SK-N-SH (cell line): ENCODE results near the gene MRPL1. TPM values are rescaled to one million over a fixed set of nuclear protein-coding genes. Genes with fewer than 3 reads are reported as not detected.

Experiments
- CTCF ChIA-PET: fragments of 300-600, 350-600 bp; formaldehyde crosslinking; extraction: SDS; loops from one replicate; lab custom pipeline; 2021; lab: Yijun Ruan, JAX
- POLR2A ChIA-PET: fragments of 350-600 bp; sonication (Branson Sonifier 250); formaldehyde crosslinking; extraction: SDS; loops from one replicate; lab custom pipeline; 2020; ENCODE audit warnings: antibody characterized with exemption, inconsistent platforms; lab: Yijun Ruan, JAX
- DNase-seq: peaks from one replicate; pipeline ENCODE4 v3.0.0; 2012
- H2AFZ ChIP-seq: fragments of 200-600 bp; sonication (generic); 2 replicates; pipeline ENCODE4 v1.8.1; 2016; ENCODE audit warnings: antibody characterized with exemption, mild to moderate bottlenecking, low read depth
- H3F3A ChIP-seq: fragments of 200-600 bp; sonication (generic); replicated peaks from 2 replicates; pipeline ENCODE3; 2016; ENCODE audit warnings: antibody characterized with exemption, mild to moderate bottlenecking; ENCODE audit not compliant: insufficient read depth
- H3K27ac ChIP-seq, 2 experiments: fragments of 200-500 bp in 1 of 2; fragments of 200-600 bp in 1 of 2; sonication (Bioruptor generic) in 1 of 2; sonication (generic), shearing (Covaris generic) in 1 of 2; 2 replicates each; pipeline versions ENCODE4 v1.5.1 to v1.6.1; 2014 to 2016; ENCODE audit warnings: low read depth in 2 of 2, inconsistent platforms in 1 of 2, low read length in 1 of 2, mild to moderate bottlenecking in 1 of 2, mixed read lengths in 1 of 2
- H3K27me3 ChIP-seq: fragments of 200-600 bp; sonication (generic), shearing (Covaris generic); 2 replicates; pipeline ENCODE4 v1.6.1; 2016; ENCODE audit warnings: mixed run types; ENCODE audit not compliant: insufficient read depth
- H3K36me3 ChIP-seq, 2 experiments: fragments of 200-500 bp in 1 of 2; fragments of 200-600 bp in 1 of 2; sonication (Bioruptor generic) in 1 of 2; sonication (generic) in 1 of 2; replicated peaks in 1 of 2; 2 replicates each; pipeline versions ENCODE3 to v1.5.1; 2014 to 2016; ENCODE audit warnings: low read length in 1 of 2, mild to moderate bottlenecking in 1 of 2; ENCODE audit not compliant: insufficient read depth in 2 of 2, control insufficient read depth in 1 of 2
- H3K4me1 ChIP-seq, 2 experiments: fragments of 200-500 bp in 1 of 2; fragments of 200-600 bp in 1 of 2; sonication (Bioruptor generic) in 1 of 2; sonication (generic), shearing (Covaris generic) in 1 of 2; 2 replicates each; pipeline versions ENCODE4 v1.5.1 to v1.6.1; 2014 to 2016; ENCODE audit warnings: low read depth in 1 of 2, low read length in 1 of 2, mixed run types in 1 of 2; ENCODE audit not compliant: insufficient read depth in 2 of 2, control insufficient read depth in 1 of 2
- H3K4me2 ChIP-seq: fragments of 200-600 bp; sonication (generic), shearing (Covaris generic); 2 replicates; pipeline ENCODE4 v1.6.1; 2017; ENCODE audit warnings: mixed run types
- H3K4me3 ChIP-seq, 2 experiments: fragments of 200-500 bp in 1 of 2; fragments of 200-600 bp in 1 of 2; sonication (Bioruptor generic) in 1 of 2; sonication (generic), shearing (Covaris generic) in 1 of 2; 2 replicates each; pipeline versions ENCODE4 v1.5.1 to v1.8.1; 2014 to 2016; ENCODE audit warnings: low read depth in 2 of 2, inconsistent platforms in 1 of 2, low read length in 1 of 2, mild to moderate bottlenecking in 1 of 2, mixed read lengths in 1 of 2, moderate library complexity in 1 of 2
- H3K79me2 ChIP-seq: fragments of 200-600 bp; sonication (generic); 2 replicates; pipeline ENCODE4 v1.8.1; 2017; ENCODE audit warnings: mild to moderate bottlenecking; ENCODE audit not compliant: insufficient read depth
- H3K9ac ChIP-seq: fragments of 200-600 bp; sonication (generic); 2 replicates; pipeline ENCODE4 v1.6.1; 2017; ENCODE audit warnings: mixed run types
- H3K9me2 ChIP-seq: fragments of 200-600 bp; sonication (generic); 2 replicates; pipeline ENCODE4 v1.6.1; 2017; ENCODE audit warnings: mixed run types
- H3K9me3 ChIP-seq: fragments of 200-600 bp; sonication (generic); 2 replicates; pipeline ENCODE4 v1.6.1; 2017; ENCODE audit warnings: mixed run types, mild to moderate bottlenecking, moderate library complexity
- H4K20me1 ChIP-seq: fragments of 200-600 bp; sonication (generic); 2 replicates; pipeline ENCODE4 v1.6.1; 2017; ENCODE audit warnings: mild to moderate bottlenecking, mixed run types; ENCODE audit not compliant: insufficient read depth
- CTCF ChIP-seq: fragments of 200-600 bp; sonication (generic); IDR thresholded peaks from 2 replicates; pipeline ENCODE4 v1.6.1; 2017; ENCODE audit warnings: antibody characterized with exemption, mild to moderate bottlenecking, moderate library complexity
- GATA2 ChIP-seq: sonication (generic); formaldehyde crosslinking; IDR thresholded peaks from 2 replicates; pipeline ENCODE4 v1.5.0; 2020; ENCODE audit warnings: mild to moderate bottlenecking, missing genetic modification reagents
- JUND ChIP-seq: IDR thresholded peaks from 2 replicates; pipeline ENCODE4 v1.4.0; 2012
- NRF1 ChIP-seq: IDR thresholded peaks from 2 replicates; pipeline ENCODE4 v1.6.1; 2012; ENCODE audit warnings: low read depth, mild to moderate bottlenecking, low read length
- RAD21 ChIP-seq: IDR thresholded peaks from 2 replicates; pipeline ENCODE4 v1.6.1; 2012; ENCODE audit warnings: mild to moderate bottlenecking, low read length
- TCF12 ChIP-seq: IDR thresholded peaks from 2 replicates; pipeline ENCODE4 v1.4.0; 2012
- USF1 ChIP-seq: IDR thresholded peaks from 2 replicates; pipeline ENCODE4 v1.4.0; 2012; ENCODE audit warnings: low read depth, borderline replicate concordance
- YY1 ChIP-seq: IDR thresholded peaks from 2 replicates; pipeline ENCODE4 v1.4.0; 2012; ENCODE audit warnings: low read depth, mild to moderate bottlenecking
- WGBS: methylation state at CpG from one replicate; pipeline ENCODE4 v1.1.6; 2017; ENCODE audit warnings: low lambda C conversion rate; 5-methylcytosine and 5-hydroxymethylcytosine counted together
- polyA plus RNA-seq, 3 experiments: library from polyadenylated mRNA; depleted of rRNA; stranded (reverse); fragments of >200 nt; gene quantifications; 2 replicates each; pipeline ENCODE4 v1.2.3, GENCODE V29; 2012
- TF ChIP-seq, protein P1 (sequence below): fragments of 150-350 bp; IDR thresholded peaks from 2 replicates; pipeline ENCODE4 v1.6.1; 2017; ENCODE audit warnings: antibody characterized with exemption, low read length, low read depth, borderline replicate concordance
- TF ChIP-seq, protein P2 (sequence below): IDR thresholded peaks from 2 replicates; pipeline ENCODE4 v1.4.0; 2012; ENCODE audit warnings: low read depth, borderline replicate concordance

The MRPL1 gene
- polyA plus RNA-seq, 1 of the 3 experiments (the other 2 are of a cell fraction): 11.0 TPM

GRCh38 chr4:77845929-77846328, 16.7 kb upstream of the MRPL1 start (continued):
- TF ChIP-seq USF1 (no peak), GATA2 (CRISPR knock-in tag) (no peak)

DNA sequence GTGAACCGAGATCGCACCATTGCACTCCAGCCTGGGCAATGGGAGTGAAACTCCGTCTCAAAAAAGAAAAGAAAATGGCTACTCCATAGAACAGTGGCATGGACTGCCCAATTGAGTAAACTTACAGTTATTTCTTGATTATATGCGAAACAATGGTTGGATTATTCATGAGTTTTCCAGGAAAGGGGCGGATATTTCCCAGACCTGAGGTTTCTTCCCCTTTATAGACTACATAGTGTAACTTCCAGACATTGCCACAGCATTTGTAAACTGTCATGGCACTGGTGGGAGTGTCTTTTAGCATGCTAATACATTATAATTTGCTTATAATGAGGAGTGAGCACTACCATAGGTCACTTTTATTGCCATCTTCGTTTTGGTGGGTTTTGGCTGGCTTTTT, 14.1 kb upstream of the MRPL1 start:
- Histone ChIP-seq H3K4me1 (no peaks in the 10 kb centered on the region), H3K27me3 (no peaks in the 10 kb centered on the region), H3K27ac (no peak overlapping the region), H4K20me1 (no peaks in the 10 kb centered on the region), H3K9ac (no peak overlapping the region), H2AFZ (no peak overlapping the region), H3K9me3 (no peaks in the 10 kb centered on the region), H3F3A (no peaks in the 10 kb centered on the region), H3K4me2 (no peak overlapping the region), H3K79me2 (no peaks in the 10 kb centered on the region), H3K4me3 (no peak overlapping the region), H3K36me3 (no peaks in the 10 kb centered on the region), H3K9me2 (no peaks in the 10 kb centered on the region)
- POLR2A ChIA-PET: no interaction called here
- CTCF ChIA-PET: no interaction called here
- no peak for DNase-seq
- TF ChIP-seq USF1: no peak
- TF ChIP-seq, protein P1, sequence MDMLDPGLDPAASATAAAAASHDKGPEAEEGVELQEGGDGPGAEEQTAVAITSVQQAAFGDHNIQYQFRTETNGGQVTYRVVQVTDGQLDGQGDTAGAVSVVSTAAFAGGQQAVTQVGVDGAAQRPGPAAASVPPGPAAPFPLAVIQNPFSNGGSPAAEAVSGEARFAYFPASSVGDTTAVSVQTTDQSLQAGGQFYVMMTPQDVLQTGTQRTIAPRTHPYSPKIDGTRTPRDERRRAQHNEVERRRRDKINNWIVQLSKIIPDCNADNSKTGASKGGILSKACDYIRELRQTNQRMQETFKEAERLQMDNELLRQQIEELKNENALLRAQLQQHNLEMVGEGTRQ: no peak
- TF ChIP-seq, protein P2, sequence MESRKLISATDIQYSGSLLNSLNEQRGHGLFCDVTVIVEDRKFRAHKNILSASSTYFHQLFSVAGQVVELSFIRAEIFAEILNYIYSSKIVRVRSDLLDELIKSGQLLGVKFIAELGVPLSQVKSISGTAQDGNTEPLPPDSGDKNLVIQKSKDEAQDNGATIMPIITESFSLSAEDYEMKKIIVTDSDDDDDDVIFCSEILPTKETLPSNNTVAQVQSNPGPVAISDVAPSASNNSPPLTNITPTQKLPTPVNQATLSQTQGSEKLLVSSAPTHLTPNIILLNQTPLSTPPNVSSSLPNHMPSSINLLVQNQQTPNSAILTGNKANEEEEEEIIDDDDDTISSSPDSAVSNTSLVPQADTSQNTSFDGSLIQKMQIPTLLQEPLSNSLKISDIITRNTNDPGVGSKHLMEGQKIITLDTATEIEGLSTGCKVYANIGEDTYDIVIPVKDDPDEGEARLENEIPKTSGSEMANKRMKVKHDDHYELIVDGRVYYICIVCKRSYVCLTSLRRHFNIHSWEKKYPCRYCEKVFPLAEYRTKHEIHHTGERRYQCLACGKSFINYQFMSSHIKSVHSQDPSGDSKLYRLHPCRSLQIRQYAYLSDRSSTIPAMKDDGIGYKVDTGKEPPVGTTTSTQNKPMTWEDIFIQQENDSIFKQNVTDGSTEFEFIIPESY: no peak
- no peak for TF ChIP-seq GATA2 (CRISPR knock-in tag)
- TF ChIP-seq TCF12: no peak
- no peak for TF ChIP-seq NRF1
- TF ChIP-seq YY1: no peak
- no peak for TF ChIP-seq RAD21
- 89% methylated on average over 6 of the region's 6 CpGs for WGBS

GRCh38 chr4:77849278-77849965, 13.2 kb upstream of the MRPL1 start:
- no peak overlapping the region for H3K9ac ChIP-seq
- TF ChIP-seq, protein P2: no peak
- no peak for TF ChIP-seq CTCF
- TF ChIP-seq TCF12: no peak
- TF ChIP-seq JUND: no peak
- TF ChIP-seq USF1: no peak

More at GRCh38 chr4:77849278-77849965, 13.2 kb upstream of the MRPL1 start:
- Histone ChIP-seq H3K79me2 (no peaks in the 10 kb centered on the region), H3K9me2 (no peaks in the 10 kb centered on the region), H3K27me3 (no peaks in the 10 kb centered on the region), H3K4me2 (no peak overlapping the region), H3K36me3 (no peaks in the 10 kb centered on the region), H4K20me1 (no peaks in the 10 kb centered on the region), H3K4me1 (no peaks in the 10 kb centered on the region), H2AFZ (no peak overlapping the region), H3K9me3 (no peaks in the 10 kb centered on the region), H3F3A (no peaks in the 10 kb centered on the region), H3K27ac (no peak overlapping the region), H3K4me3 (no peak overlapping the region)
- DNase-seq: no peak
- WGBS: 92% methylated on average over 11 of the region's 12 CpGs
- CTCF ChIA-PET: interaction anchor here (0.9 kb wide), 1 partner anchor 13 kb away, joined by 3 read pairs; the partner anchor contains the start of gene MRPL1
- POLR2A ChIA-PET: no interaction called here
